Esophagus muscularis mucosa (tissue), 4 donors: ENCODE measurements around the gene TVP23A. TPM values are rescaled to one million over a fixed set of nuclear protein-coding genes. Genes with fewer than 3 reads are reported as not detected.
"Not testable (repeated sequence)": the region's sequence is repeated elsewhere in the genome, so short reads cannot be mapped to it uniquely, and the experiment has no call there.

ENCODE experiments used
- DNase-seq: peaks from one replicate; pipeline ENCODE4 v3.0.0-alpha.2; 2017; ENCODE audit errors: extremely low spot score
- H3K27ac ChIP-seq, 4 donors: fragments of 200-600 bp; sonication (generic); replicated peaks in 1 of 4; 1 replicate in 3 of 4; 2 replicates in 1 of 4; pipeline ENCODE4 v1.5.1; 2016 to 2019; ENCODE audit warnings: mild to moderate bottlenecking in 1 of 4
- H3K27me3 ChIP-seq, 4 donors: fragments of 200-600 bp; sonication (generic); one replicate each; pipeline versions ENCODE4 v1.5.1 to v1.6.0; 2016 to 2019
- H3K36me3 ChIP-seq, 4 donors: fragments of 200-600 bp; sonication (generic); one replicate each; pipeline ENCODE4 v1.5.1; 2016 to 2019
- H3K4me1 ChIP-seq, 4 donors: fragments of 200-600 bp; sonication (generic); one replicate each; pipeline ENCODE4 v1.5.1; 2016 to 2019
- H3K4me3 ChIP-seq, 4 donors: fragments of 200-600 bp; sonication (generic); 1 replicate in 2 of 4; 2 replicates in 2 of 4; pipeline ENCODE4 v1.5.1; 2016 to 2019; ENCODE audit warnings: mild to moderate bottlenecking in 4 of 4, moderate library complexity in 1 of 4
- H3K9me3 ChIP-seq, 4 donors: fragments of 200-600 bp; sonication (generic); 1 replicate in 3 of 4; 2 replicates in 1 of 4; pipeline ENCODE4 v1.5.1; 2016 to 2019
- EP300 ChIP-seq: sonication (generic); formaldehyde crosslinking; IDR thresholded peaks from one replicate; pipeline ENCODE4 v1.6.1; 2017; ENCODE audit warnings: antibody characterized with exemption
- POLR2A ChIP-seq: fragments of 450-650 bp; IDR thresholded peaks from one replicate; pipeline ENCODE4 v1.6.1; 2017; ENCODE audit warnings: antibody characterized with exemption, moderate library complexity, mild to moderate bottlenecking, low read depth
- POLR2AphosphoS5 ChIP-seq, 2 donors: sonication (generic); formaldehyde crosslinking; IDR thresholded peaks; one replicate each; pipeline ENCODE4 v1.6.1; 2017; ENCODE audit warnings: antibody characterized with exemption in 2 of 2
- WGBS: methylation state at CpG from one replicate; pipeline ENCODE4 v1.1.5; 2018; 5-methylcytosine and 5-hydroxymethylcytosine counted together
- intact Hi-C: fragments of 100-400 bp; cut with DNase I; formaldehyde crosslinking; loops from one replicate; pipeline ENCODE4 v1.15.1; 2023
- total RNA-seq, 4 donors: library from RNA; depleted of rRNA; stranded (reverse); fragments of >200 nt; gene quantifications; one replicate each; pipeline versions ENCODE4 v1.1.0 to v1.2.1, GENCODE V29; 2016
- TF ChIP-seq, protein P1 (sequence below), 3 experiments: fragments of 200-600 bp in 2 of 3; fragments of 450-650 bp in 1 of 3; sonication (generic) in 2 of 3; IDR thresholded peaks; one replicate each; pipeline ENCODE4 v1.5.1; 2017 to 2019; ENCODE audit warnings: antibody characterized with exemption in 3 of 3, mild to moderate bottlenecking in 2 of 3, moderate library complexity in 1 of 3

Gene TVP23A
- total RNA-seq, 4 donors from 2014 or later: 0.42 to 1.2 (median 0.80) TPM; not detected in 1

DNA sequence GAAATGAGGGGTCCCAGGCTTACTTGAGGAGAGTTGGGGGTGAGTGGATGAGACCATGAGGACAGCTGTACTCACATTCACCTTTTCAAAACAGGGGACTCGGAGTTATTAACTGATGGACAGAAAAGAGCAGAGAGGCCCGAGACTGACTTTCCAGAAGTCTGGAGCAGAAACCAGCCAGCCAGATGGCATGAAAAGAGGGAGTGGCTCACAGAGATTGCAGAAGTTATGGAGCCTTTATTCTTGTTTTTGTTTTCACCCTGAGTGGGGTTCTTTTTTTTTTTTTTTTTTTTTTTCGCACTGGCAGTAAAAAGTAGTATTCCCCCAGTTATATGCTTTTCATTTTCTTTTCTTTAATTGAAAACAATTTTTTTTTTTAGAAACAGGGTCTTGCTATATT lies 18.9 kb downstream of the TVP23A start:
- Histone ChIP-seq H3K27ac (no peak overlapping the region), H3K27me3 (no peaks in the 10 kb centered on the region), H3K4me3 (no peak overlapping the region), H3K9me3 (peaks cover 0 to 5% (median 0%) of the 10 kb centered on the region in 4 donors), H3K36me3 (no peaks in the 10 kb centered on the region), H3K4me1 (no peaks in the 10 kb centered on the region)
- intact Hi-C loops: no loop called here
- 88% methylated on average over 3 of the region's 3 CpGs for WGBS
- no peak for DNase-seq
- TF ChIP-seq EP300: no peak
- TF ChIP-seq, protein P1, sequence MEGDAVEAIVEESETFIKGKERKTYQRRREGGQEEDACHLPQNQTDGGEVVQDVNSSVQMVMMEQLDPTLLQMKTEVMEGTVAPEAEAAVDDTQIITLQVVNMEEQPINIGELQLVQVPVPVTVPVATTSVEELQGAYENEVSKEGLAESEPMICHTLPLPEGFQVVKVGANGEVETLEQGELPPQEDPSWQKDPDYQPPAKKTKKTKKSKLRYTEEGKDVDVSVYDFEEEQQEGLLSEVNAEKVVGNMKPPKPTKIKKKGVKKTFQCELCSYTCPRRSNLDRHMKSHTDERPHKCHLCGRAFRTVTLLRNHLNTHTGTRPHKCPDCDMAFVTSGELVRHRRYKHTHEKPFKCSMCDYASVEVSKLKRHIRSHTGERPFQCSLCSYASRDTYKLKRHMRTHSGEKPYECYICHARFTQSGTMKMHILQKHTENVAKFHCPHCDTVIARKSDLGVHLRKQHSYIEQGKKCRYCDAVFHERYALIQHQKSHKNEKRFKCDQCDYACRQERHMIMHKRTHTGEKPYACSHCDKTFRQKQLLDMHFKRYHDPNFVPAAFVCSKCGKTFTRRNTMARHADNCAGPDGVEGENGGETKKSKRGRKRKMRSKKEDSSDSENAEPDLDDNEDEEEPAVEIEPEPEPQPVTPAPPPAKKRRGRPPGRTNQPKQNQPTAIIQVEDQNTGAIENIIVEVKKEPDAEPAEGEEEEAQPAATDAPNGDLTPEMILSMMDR (IDR thresholded peaks at IDR 0.05): no peak
- TF ChIP-seq POLR2A: no peak
- TF ChIP-seq POLR2AphosphoS5 (IDR thresholded peaks at IDR 0.05): no peak

DNA sequence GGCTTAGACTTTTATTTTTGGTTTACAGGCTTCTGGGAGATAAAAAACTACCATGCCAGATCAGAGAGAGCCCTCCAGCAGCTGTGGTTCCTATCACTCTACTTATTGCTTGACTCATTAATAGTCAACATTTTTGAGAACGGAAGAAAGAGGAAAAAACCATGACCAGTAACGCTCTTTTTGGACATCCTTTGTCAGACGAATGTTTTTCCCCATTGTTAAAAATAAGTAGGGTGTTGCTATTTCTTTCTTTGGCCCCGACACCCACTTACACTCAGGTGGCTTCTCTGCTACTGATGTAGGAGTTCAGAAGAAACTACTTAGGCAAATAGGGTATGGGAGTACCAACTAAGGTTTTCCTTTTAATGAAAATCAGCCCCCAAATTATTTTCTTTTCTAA lies 27.5 kb downstream of the TVP23A start:
- H3K27me3 ChIP-seq: no peaks in the 10 kb centered on the region
- H3K27ac ChIP-seq: no peak overlapping the region
- intact Hi-C loops: no loop called here
- TF ChIP-seq, protein P1 (IDR thresholded peaks at IDR 0.05): no peak
- TF ChIP-seq POLR2A: no peak
- no peak for TF ChIP-seq POLR2AphosphoS5 (IDR thresholded peaks at IDR 0.05)
- TF ChIP-seq EP300: no peak
- H3K36me3 ChIP-seq: no peaks in the 10 kb centered on the region
- H3K9me3 ChIP-seq: no peaks in the 10 kb centered on the region
- H3K4me1 ChIP-seq: no peaks in the 10 kb centered on the region
- DNase-seq: no peak
- H3K4me3 ChIP-seq: no peak overlapping the region
- WGBS: 86% methylated on average over 4 of the region's 4 CpGs

DNA sequence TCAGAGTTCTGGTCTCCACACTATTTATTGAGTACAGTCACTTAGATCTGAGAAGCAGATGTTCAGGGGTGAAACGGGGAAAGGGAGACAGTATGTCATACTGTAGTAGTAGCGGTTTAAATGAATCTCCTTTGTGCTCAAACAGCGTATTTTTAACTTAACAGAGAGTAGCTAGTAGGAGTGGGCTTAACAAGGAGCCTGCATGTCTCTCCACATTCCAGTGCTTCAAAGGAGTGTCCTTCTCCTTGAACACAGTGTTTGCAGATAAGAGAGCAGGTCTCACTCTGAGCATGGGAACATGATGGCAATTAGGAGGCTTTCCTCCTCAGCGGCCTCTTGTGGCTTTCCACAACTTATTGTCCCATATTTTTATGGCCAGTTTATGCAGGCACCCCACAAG lies 30.0 kb downstream of the TVP23A start:
- H3K9me3 ChIP-seq, H3K4me3 ChIP-seq, DNase-seq, H3K4me1 ChIP-seq, H3K27me3 ChIP-seq, H3K36me3 ChIP-seq, intact Hi-C loops, H3K27ac ChIP-seq: not testable (repeated sequence)
- WGBS: 88% methylated on average over 4 of the region's 4 CpGs

DNA sequence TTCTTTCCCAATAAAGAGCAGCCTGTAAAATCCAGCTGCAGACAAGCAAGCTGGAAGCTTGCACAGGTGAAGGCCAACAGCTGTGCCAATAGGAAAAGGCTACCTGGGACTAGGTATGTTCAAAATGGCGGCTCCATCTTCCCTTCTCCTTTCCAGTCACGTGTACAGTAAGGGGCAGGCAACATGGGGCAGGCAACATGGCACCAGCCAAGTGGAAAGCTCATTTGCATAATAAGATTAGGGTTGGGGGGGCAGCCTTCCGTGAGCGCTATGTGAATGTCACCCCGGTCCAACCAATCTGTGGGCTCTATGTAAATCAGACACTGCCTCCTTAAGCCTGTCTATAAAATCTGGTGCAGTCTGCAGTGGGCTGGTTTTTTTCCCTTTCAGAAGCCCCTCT lies 31.3 kb downstream of the TVP23A start:
- Histone ChIP-seq H3K4me3 (no peak overlapping the region), H3K36me3 (no peaks in the 10 kb centered on the region), H3K27me3 (no peaks in the 10 kb centered on the region), H3K4me1 (no peaks in the 10 kb centered on the region), H3K9me3 (no peaks in the 10 kb centered on the region), H3K27ac (no peak overlapping the region)
- intact Hi-C loops: no loop called here
- no peak for DNase-seq
- WGBS: 86% methylated on average over 5 of the region's 5 CpGs
- no peak for TF ChIP-seq POLR2A
- TF ChIP-seq EP300: no peak

DNA sequence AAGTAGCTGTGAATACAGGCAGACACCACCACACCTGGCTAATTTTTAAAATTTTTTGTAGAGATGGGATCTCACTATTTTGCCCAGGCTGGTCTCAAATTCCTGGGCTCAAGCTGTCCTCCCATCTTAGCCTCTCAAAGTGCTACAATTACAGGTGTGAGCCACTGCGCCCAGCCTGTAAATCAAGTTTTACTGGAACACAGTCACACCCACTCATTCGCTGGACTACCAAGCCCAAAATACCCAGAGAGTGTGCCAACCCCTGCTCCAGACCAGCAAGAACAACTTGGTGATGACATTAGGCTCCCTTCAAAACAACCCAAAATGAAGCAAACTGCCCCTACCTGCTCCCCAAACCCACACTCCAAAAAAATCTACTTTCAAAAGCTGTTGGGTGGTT lies 36.0 kb downstream of the TVP23A start:
- Histone ChIP-seq H3K9me3 (no peaks in the 10 kb centered on the region), H3K4me3 (no peak overlapping the region), H3K4me1 (no peaks in the 10 kb centered on the region), H3K27me3 (no peaks in the 10 kb centered on the region), H3K36me3 (no peaks in the 10 kb centered on the region), H3K27ac (no peak overlapping the region)
- 83% methylated on average over 2 of the region's 2 CpGs for WGBS
- no peak for DNase-seq
- intact Hi-C loops: no loop called here
- TF ChIP-seq POLR2AphosphoS5 (IDR thresholded peaks at IDR 0.05): no peak
- TF ChIP-seq, protein P1 (IDR thresholded peaks at IDR 0.05): no peak

DNA sequence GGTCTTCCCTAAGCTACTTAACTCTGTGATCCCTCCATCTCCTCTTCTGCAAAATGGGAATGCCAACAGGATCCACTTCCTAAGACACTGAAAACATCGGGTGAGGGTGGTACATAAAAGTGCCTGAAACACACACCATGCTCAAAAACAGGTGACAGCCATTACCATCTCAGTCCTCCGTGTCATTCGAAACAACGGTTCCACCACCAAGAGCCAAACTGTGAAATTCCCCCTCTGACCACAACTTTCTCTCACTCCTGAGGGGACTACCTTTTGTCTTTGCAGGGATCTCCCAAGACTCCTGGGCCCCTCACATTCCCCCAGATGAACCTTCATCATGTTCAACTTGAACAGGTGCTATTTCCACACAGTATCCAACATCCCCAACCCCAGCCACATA lies 38.0 kb downstream of the TVP23A start:
- Histone ChIP-seq H3K9me3 (no peaks in the 10 kb centered on the region), H3K27me3 (no peaks in the 10 kb centered on the region), H3K36me3 (no peaks in the 10 kb centered on the region), H3K27ac (no peak overlapping the region), H3K4me1 (no peaks in the 10 kb centered on the region), H3K4me3 (no peak overlapping the region)
- DNase-seq: no peak
- intact Hi-C loops: no loop called here
- TF ChIP-seq, protein P1 (IDR thresholded peaks at IDR 0.05): no peak
- TF ChIP-seq POLR2AphosphoS5 (IDR thresholded peaks at IDR 0.05) (no peak), POLR2A (no peak), EP300 (no peak)
- 90% methylated on average over 4 of the region's 4 CpGs for WGBS

DNA sequence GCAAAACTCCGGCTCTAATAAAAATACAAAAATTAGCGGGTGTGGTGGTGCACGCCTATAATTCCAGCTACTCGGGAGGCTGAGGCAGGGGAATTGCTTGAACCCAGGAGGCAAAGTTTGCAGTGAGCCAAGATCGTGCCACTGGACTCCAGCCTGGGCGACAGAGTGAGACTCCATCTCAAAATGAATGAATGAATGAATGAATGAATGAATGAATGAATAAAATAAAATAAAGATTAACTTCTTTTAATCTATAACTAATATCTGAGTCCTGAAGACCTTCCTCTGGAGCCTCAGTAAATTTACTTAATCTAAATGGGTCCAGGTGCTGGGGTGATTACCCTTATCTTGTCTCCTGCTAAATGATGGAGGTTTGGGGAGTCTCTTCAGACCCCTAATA lies 38.7 kb downstream of the TVP23A start:
- H3K4me3 ChIP-seq, intact Hi-C loops, H3K27me3 ChIP-seq, H3K9me3 ChIP-seq, H3K4me1 ChIP-seq, DNase-seq, H3K27ac ChIP-seq, H3K36me3 ChIP-seq: not testable (repeated sequence)
- 92% methylated on average over 6 of the region's 6 CpGs for WGBS
